GM04503 (cell line): ENCODE measurements around the gene FZD10.

Experiments used
- DNase-seq: peaks from one replicate; pipeline ENCODE4 v3.0.0-alpha.2; 2012; ENCODE audit warnings: low read depth

FZD10 gene

GRCh38 chr12:130154276-130155070, 7.8 kb upstream of the FZD10 start:
- DNase-seq: no peak

DNA sequence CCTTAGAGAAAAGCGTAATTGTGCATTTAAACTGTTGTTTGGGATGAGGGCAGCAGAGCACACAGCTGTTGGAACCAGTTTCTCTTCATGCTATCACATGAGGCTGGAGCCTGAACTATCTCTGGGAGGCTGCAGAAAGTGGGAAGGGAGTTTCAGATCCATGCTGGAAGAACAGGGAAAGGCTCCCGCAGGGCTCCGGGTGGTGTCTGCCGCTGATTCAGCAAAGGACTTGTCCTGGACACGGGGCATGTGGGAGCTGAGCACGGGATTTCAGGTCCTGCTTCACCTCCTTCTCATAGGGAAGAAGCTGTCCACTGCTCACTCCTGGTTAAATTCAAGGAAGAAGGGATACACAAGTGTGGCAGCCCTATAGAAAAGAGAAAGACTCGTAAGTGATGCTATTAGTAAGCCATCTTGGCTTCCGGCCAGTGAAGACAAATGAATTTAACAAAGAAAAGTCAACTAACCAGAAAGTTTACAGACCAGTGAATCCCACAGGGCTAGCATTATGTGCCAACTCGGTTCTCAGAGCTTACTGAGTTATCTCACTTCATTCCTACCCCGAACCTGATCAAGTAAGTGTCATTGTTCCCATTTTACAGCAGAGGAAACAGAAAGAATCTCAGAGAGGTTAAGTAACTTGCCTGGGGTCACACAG, 6.7 kb upstream of the FZD10 start:
- DNase-seq: no peak

DNA sequence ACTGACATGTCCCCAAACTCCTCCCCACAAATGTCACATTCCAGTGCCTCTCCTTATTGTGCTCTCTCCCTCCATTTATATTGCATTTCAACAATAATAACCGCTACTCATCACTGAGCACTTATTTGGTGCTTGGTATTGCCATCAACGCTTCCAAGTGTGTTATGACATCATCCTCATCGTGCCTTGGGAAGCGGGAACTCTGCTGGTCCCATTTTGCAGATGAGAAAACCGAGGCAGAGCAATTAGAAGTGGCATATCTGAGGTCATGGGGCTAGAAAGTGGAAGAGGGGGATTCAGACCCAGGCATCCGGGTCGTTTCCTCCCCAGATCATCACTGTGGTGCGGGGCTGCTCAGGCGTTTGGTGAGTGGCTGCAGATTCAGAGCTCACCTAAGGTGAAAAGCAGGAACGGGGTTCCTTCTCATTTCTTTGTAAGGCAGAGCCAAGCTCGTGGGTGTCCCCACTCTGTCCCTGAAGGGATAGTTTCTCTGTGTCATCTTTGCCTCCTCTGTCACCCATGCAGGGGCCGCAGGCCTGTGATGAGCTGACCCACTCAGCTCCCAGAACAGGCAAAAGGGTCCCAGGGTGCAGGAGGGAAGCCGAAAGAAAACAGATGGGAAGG, 5.5 kb upstream of the FZD10 start:
- DNase-seq: no peak

- no peak for DNase-seq
Measured at GRCh38 chr12:130157998-130158753, 4.1 kb upstream of the FZD10 start.

DNA sequence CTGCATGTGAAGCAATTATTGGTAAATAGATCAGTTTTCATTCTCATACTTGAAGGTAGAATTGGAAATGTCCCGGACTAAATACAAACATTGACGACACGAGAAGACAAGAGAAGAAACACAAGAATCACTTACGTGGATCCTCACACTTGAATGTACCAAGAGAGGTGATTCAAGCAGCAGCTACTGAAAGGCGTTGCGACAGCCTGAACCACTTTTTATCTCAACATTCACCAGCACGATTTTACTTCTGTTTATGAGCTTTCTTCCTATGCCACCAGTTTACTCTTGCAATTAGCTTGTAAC, 3.6 kb upstream of the FZD10 start:
- no peak for DNase-seq

- no peak for DNase-seq
Measured at GRCh38 chr12:130160306-130160705, 2.0 kb upstream of the FZD10 start.

DNA sequence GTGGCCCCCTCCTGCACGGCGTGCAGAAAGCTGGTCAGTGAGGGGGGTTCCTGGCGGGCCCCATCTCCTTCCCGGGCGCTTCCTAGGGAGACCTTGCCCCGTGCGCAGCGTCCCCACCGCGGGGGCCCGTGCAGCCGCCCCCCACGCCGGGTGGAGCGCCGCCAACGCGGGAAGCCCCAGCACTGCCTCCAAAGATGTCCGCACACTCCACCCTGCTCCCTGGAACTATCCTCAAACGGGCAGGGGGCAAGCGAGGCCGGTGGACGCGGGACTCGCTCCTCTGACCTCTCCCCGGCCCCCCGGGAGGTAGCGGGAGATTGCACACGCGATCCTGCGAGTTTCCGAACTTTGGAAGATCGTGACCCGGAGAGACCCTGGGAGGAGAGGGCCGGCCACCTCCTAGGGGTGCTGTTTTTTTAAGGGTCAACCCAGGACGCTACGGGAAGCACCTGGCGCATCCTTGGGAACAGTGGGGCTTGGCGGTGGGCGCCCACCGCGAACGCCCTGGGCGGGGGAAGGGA, 1.5 kb upstream of the FZD10 start:
- DNase-seq: no peak

GRCh38 chr12:130161261-130162243, 712 bp upstream of the FZD10 start:
- no peak for DNase-seq

DNA sequence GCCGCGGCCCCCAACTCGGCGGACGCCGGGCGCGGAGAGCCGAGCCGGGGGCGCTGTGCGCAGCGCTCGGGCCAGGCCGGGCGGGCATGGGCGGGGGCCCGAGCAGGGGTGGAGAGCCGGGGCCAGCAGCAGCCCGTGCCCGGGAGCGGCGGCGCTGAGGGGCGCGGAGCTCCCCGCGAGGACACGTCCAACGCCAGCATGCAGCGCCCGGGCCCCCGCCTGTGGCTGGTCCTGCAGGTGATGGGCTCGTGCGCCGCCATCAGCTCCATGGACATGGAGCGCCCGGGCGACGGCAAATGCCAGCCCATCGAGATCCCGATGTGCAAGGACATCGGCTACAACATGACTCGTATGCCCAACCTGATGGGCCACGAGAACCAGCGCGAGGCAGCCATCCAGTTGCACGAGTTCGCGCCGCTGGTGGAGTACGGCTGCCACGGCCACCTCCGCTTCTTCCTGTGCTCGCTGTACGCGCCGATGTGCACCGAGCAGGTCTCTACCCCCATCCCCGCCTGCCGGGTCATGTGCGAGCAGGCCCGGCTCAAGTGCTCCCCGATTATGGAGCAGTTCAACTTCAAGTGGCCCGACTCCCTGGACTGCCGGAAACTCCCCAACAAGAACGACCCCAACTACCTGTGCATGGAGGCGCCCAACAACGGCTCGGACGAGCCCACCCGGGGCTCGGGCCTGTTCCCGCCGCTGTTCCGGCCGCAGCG, 639 bp downstream of the FZD10 start:
- DNase-seq: no peak

DNA sequence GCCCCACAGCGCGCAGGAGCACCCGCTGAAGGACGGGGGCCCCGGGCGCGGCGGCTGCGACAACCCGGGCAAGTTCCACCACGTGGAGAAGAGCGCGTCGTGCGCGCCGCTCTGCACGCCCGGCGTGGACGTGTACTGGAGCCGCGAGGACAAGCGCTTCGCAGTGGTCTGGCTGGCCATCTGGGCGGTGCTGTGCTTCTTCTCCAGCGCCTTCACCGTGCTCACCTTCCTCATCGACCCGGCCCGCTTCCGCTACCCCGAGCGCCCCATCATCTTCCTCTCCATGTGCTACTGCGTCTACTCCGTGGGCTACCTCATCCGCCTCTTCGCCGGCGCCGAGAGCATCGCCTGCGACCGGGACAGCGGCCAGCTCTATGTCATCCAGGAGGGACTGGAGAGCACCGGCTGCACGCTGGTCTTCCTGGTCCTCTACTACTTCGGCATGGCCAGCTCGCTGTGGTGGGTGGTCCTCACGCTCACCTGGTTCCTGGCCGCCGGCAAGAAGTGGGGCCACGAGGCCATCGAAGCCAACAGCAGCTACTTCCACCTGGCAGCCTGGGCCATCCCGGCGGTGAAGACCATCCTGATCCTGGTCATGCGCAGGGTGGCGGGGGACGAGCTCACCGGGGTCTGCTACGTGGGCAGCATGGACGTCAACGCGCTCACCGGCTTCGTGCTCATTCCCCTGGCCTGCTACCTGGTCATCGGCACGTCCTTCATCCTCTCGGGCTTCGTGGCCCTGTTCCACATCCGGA, 1.4 kb downstream of the FZD10 start:
- DNase-seq: no peak

DNA sequence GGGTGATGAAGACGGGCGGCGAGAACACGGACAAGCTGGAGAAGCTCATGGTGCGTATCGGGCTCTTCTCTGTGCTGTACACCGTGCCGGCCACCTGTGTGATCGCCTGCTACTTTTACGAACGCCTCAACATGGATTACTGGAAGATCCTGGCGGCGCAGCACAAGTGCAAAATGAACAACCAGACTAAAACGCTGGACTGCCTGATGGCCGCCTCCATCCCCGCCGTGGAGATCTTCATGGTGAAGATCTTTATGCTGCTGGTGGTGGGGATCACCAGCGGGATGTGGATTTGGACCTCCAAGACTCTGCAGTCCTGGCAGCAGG, 1.9 kb downstream of the FZD10 start:
- no peak for DNase-seq

- no peak for DNase-seq
Measured at GRCh38 chr12:130164936-130165335, 2.7 kb downstream of the FZD10 start.

DNA sequence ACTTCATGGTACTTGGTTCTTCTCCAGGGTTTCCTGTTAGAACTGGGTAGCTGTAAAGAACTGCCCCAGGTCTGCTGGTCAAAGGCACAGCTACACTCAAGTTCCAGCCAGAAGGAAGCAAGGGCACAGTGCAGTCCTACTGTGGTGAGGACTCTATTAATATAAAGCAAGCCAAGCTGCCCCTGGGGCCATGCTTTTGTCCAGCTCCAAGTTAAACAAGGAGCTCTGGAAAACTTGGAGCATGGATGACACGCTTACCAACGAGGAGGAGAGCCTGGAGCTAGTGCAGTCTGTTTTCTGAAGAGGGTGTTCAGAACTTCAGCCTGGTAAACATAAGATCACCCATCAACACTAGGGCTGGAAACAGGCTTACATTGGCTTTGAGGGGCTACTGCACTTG, 4.0 kb downstream of the FZD10 start:
- DNase-seq: no peak

GRCh38 chr12:130167537-130167936, 5.3 kb downstream of the FZD10 start:
- no peak for DNase-seq

- no peak for DNase-seq
Measured at GRCh38 chr12:130169256-130169655, 7.0 kb downstream of the FZD10 start.

DNA sequence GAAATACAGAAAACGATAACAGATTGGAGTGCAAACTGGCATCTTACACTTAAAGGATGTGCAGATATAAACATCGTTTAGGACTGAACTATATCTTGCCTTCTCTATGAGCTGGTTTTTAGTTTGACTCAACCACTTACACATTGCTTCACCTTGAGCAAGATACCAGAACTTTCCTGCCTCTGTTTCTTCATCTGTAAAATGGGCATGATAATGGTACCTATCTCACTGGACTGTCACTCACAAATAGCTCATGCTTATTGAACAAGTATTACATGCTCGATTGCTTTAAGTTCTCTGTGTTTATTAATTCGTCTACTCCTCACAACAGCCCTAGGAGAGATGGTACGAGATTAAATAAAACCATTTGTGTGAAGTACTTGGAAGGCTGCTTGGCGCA, 7.7 kb downstream of the FZD10 start:
- DNase-seq: no peak

- no peak for DNase-seq
Measured at GRCh38 chr12:130170611-130171010, 8.3 kb downstream of the FZD10 start.

DNA sequence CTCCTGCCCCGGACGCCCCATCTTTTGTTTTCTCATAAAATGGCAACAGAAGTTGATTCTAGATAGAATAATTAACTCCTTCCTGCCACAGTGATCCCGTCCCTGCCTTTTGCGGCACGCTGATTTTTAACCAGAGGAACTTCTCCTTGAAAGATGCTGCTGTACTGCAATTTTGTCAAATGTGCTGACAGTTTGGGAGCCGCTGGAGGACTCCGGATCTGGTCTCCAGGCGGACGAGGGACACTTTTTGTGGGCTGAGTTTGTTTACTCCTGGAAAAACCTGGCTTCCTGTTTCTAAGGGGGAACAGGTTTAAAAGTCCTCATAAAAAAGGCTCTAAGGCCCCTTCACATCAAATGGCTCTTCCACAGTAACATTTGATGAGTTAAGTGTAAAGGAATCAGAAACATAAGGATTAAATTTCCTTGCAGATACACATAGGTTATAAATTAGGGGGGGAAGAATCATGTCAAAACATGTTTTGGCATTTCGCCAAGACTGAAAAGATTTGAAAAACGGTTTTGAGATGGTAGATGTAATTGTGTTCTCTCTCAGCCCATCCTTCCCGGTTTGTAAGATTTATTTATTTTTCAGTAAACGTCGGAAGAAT, 15.5 kb downstream of the FZD10 start:
- no peak for DNase-seq

DNA sequence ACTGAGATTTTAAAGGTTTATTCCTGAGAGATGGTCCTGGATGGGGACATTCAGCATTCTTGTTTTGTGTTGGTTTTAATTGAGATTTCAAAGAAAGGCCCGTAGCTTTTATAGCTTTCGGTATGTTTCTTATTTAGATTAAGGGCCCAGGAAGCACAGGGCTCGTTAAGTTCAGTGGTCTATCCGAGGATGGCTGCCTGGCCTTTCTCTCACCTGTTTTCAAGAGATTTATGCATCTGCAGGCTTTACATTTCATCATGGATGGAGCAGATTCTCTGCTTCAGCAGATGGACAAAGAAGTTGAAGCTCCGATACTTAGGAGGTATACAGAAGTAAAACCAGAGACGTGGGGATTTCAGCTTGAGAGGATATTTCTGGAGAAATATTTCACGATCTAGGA, 16.0 kb downstream of the FZD10 start:
- DNase-seq: no peak

- no peak for DNase-seq
Measured at GRCh38 chr12:130179191-130179590, 16.9 kb downstream of the FZD10 start.
